H1 (cell line): ENCODE results near the gene SYNRG. TPM values are rescaled to one million over a fixed set of nuclear protein-coding genes. Genes with fewer than 3 reads are reported as not detected.

Experiments
- SIRT6 ChIP-seq: IDR thresholded peaks from one replicate; pipeline ENCODE4 v1.7.1; 2012; ENCODE audit warnings: low read length, inconsistent platforms
- polyA plus RNA-seq, 7 experiments: library from polyadenylated mRNA; depleted of rRNA in 3 of 7; stranded (reverse) in 5 of 7; unstranded in 2 of 7; fragments of >200 nt in 5 of 7; fragments of 200-250 nt in 2 of 7; gene quantifications; 1 replicate in 5 of 7; 2 replicates in 1 of 7; 4 replicates in 1 of 7; pipeline versions ENCODE4 v1.2.1 to v1.2.3, GENCODE V29; 2011 to 2013; ENCODE audit warnings: missing spikeins in 2 of 7, mixed read lengths in 2 of 7
- total RNA-seq: library from RNA; stranded (reverse); fragmentation: NEBNext Ultra II Directional; extraction: Animal tissue kit (Norgen Biotek cat#: 25700); gene quantifications from 2 replicates; pipeline ENCODE4 v1.2.1, GENCODE V29; 2021
- TF ChIP-seq, protein P1 (sequence below): IDR thresholded peaks from 2 replicates; pipeline ENCODE4 v1.6.1; 2011; ENCODE audit warnings: low read depth, mild to moderate bottlenecking, low read length; ENCODE audit not compliant: insufficient read depth
- TF ChIP-seq, protein P2 (sequence below), 3 experiments: IDR thresholded peaks; 1 replicate in 2 of 3; 2 replicates in 1 of 3; pipeline versions ENCODE4 v1.5.1 to v1.6.1; 2011; ENCODE audit warnings: low read length in 3 of 3, mild to moderate bottlenecking in 3 of 3, inconsistent platforms in 2 of 3, low read depth in 1 of 3, moderate library complexity in 1 of 3; ENCODE audit not compliant: insufficient read depth in 1 of 3; ENCODE audit errors: control extremely low read depth in 1 of 3

SYNRG gene
- total and polyA plus RNA-seq, 2 of the 8 experiments (the other 6 are each of a cell fraction or from before 2014, with no cell fraction given) = 7.7 to 31.7 TPM

DNA sequence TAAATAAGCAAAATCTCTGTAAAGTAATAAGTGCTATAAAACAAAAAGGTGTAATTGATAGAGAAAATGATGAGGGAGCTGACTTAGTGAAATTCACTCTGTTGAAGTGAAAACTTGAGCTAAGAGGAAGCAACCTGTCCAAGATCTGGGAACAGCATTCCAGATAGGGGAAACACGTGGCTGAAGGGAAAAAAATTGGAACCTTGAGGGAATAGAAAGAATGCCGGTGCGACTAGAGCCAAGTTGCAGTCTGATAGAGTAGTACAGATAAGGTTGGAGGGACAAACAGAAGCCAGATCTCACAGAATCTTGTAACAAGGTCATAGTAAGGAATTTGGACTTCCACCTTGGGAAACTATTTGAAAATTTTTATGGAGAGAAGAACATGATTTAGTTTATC is 34.7 kb upstream of the SYNRG start (continued):
- TF ChIP-seq, protein P1, sequence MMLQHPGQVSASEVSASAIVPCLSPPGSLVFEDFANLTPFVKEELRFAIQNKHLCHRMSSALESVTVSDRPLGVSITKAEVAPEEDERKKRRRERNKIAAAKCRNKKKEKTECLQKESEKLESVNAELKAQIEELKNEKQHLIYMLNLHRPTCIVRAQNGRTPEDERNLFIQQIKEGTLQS = no peak
- TF ChIP-seq, protein P2, sequence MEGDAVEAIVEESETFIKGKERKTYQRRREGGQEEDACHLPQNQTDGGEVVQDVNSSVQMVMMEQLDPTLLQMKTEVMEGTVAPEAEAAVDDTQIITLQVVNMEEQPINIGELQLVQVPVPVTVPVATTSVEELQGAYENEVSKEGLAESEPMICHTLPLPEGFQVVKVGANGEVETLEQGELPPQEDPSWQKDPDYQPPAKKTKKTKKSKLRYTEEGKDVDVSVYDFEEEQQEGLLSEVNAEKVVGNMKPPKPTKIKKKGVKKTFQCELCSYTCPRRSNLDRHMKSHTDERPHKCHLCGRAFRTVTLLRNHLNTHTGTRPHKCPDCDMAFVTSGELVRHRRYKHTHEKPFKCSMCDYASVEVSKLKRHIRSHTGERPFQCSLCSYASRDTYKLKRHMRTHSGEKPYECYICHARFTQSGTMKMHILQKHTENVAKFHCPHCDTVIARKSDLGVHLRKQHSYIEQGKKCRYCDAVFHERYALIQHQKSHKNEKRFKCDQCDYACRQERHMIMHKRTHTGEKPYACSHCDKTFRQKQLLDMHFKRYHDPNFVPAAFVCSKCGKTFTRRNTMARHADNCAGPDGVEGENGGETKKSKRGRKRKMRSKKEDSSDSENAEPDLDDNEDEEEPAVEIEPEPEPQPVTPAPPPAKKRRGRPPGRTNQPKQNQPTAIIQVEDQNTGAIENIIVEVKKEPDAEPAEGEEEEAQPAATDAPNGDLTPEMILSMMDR (IDR thresholded peaks at IDR 0.05; ENCODE audit: control extremely low read depth in 1 of 3, insufficient read depth in 1 of 3, low read depth in 1 of 3, low read length in 3 of 3) = no peak
- TF ChIP-seq SIRT6 = no peak
